Measurements from ENCODE around the gene HYAL3.
A peak's percentile ranks its signal among the peaks of the same experiment; 100 is the strongest.

Gene HYAL3

DNA sequence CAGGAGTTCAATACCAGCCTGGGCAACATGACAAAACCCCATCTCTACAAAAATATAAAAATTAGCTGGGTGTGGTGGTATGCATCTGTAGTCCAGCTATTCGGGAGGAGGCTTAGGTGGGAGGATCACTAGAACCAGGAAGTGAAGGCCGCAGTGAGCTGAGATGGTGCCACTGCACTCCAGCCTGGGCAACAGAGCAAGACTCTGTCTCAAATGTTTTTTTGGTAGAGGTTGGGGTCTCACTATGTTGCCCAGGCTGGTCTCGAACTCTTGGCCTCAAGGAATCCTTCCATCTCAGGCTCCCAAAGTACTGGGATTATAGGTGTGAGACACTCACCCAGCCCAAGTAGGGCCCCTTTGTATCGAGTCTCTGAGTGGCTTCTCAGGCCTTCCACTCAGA, 5.1 kb downstream of the HYAL3 start:
- no peak overlapping the region for H3K18ac ChIP-seq (ENCODE audit: low read length)
- H3K56ac ChIP-seq (ENCODE audit: low read length): no peak overlapping the region
- DNase-seq: no peak
- peaks cover 14% of the 10 kb centered on the region for H3K79me2 ChIP-seq (ENCODE audit: control insufficient read depth, insufficient read depth, low read length)
- no peak overlapping the region for H2AK5ac ChIP-seq (ENCODE audit: low read length)
- H3K23ac ChIP-seq (ENCODE audit: low read length): no peak overlapping the region
- no peak overlapping the region for H3K4me2 ChIP-seq (ENCODE audit: low read length)
- H2BK15ac ChIP-seq (replicated peaks; ENCODE audit: low read depth): no peak overlapping the region
- no peak overlapping the region for H3K4me3 ChIP-seq (ENCODE audit: low read length)
- no peak overlapping the region for H4K8ac ChIP-seq (ENCODE audit: low read depth, low read length)
- no peak overlapping the region for H3K9ac ChIP-seq (ENCODE audit: low read length)
- no peak overlapping the region for H3K4ac ChIP-seq (ENCODE audit: low read depth, low read length)
- peaks cover 5% of the 10 kb centered on the region for H3K4me1 ChIP-seq (ENCODE audit: control insufficient read depth, low read depth, low read length)
- no peaks in the 10 kb centered on the region for H3K27me3 ChIP-seq (ENCODE audit: insufficient read depth, low read length, poor library complexity)
- H4K5ac ChIP-seq (ENCODE audit: low read length): no peak overlapping the region
- WGBS (ENCODE audit: extremely low coverage, insufficient coverage, low lambda C conversion rate): no CpG with 5 or more reads among the region's 4 CpGs
- no peak overlapping the region for H2BK5ac ChIP-seq (ENCODE audit: low read length)
- H3K36me3 ChIP-seq (ENCODE audit: control insufficient read depth, insufficient read depth, low read length): peaks cover 9% of the 10 kb centered on the region
- no peak overlapping the region for H3K27ac ChIP-seq (ENCODE audit: low read depth, low read length)
- peaks cover 15% of the 10 kb centered on the region for H3K79me1 ChIP-seq (ENCODE audit: low read length)
- no peak overlapping the region for H2BK120ac ChIP-seq (ENCODE audit: low read depth, low read length)

DNA sequence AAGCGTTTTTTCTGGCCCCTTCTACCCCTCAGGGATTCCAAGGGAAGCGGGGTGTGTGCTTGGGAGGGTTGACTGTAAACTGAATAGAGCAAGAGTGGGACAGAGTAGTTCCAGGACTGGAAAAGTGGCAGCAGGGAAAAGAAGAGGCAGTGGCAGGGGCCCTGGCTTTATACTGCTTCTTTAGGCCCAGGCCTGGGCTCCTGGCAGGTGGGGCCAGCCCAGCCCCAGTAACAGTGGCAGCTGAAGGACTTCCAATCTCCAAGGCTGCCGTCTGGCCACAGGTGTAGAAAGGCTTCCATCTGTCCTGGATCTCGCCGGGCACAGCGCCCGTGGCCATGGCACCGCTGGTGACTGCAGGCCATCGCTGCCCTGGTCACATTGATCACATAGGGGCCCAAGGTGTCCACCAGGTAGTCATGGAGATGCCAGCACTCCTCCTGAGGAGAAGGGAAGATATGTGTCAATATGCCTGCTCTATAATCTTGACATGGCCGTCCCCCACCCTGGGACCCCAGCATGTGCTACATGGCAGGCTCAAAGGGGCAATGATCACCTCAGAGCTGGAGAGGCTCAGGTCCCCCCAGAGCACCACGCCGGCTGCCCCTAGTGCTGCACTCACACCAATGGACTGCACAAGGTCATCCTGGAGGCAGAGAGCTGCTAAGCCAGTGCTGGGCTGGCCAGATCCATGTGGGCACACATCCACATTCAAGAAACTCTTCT, 6.0 kb downstream of the HYAL3 start:
- Histone ChIP-seq H3K36me3 (ENCODE audit: control insufficient read depth, insufficient read depth, low read length) (peaks cover 15% of the 10 kb centered on the region), H3K27me3 (ENCODE audit: insufficient read depth, low read length, poor library complexity) (no peaks in the 10 kb centered on the region), H3K23ac (ENCODE audit: low read length) (no peak overlapping the region), H3K79me2 (ENCODE audit: control insufficient read depth, insufficient read depth, low read length) (peaks cover 14% of the 10 kb centered on the region), H3K56ac (ENCODE audit: low read length) (peak overlapping the region; percentile 90), H3K4me3 (ENCODE audit: low read length) (no peak overlapping the region), H2BK5ac (ENCODE audit: low read length) (no peak overlapping the region), H3K27ac (ENCODE audit: low read depth, low read length) (no peak overlapping the region), H3K79me1 (ENCODE audit: low read length) (peaks cover 15% of the 10 kb centered on the region), H3K18ac (ENCODE audit: low read length) (no peak overlapping the region), H3K9ac (ENCODE audit: low read length) (peak overlapping the region; percentile 68), H2BK120ac (ENCODE audit: low read depth, low read length) (no peak overlapping the region), H2AK5ac (ENCODE audit: low read length) (no peak overlapping the region), H4K8ac (ENCODE audit: low read depth, low read length) (no peak overlapping the region), H3K4ac (ENCODE audit: low read depth, low read length) (no peak overlapping the region), H3K4me1 (ENCODE audit: control insufficient read depth, low read depth, low read length) (peaks cover 3% of the 10 kb centered on the region), H3K4me2 (ENCODE audit: low read length) (no peak overlapping the region), H4K5ac (ENCODE audit: low read length) (no peak overlapping the region), H2BK15ac (replicated peaks; ENCODE audit: low read depth) (no peak overlapping the region)
- no peak for DNase-seq
- WGBS (ENCODE audit: extremely low coverage, insufficient coverage, low lambda C conversion rate): no CpG with 5 or more reads among the region's 12 CpGs

DNA sequence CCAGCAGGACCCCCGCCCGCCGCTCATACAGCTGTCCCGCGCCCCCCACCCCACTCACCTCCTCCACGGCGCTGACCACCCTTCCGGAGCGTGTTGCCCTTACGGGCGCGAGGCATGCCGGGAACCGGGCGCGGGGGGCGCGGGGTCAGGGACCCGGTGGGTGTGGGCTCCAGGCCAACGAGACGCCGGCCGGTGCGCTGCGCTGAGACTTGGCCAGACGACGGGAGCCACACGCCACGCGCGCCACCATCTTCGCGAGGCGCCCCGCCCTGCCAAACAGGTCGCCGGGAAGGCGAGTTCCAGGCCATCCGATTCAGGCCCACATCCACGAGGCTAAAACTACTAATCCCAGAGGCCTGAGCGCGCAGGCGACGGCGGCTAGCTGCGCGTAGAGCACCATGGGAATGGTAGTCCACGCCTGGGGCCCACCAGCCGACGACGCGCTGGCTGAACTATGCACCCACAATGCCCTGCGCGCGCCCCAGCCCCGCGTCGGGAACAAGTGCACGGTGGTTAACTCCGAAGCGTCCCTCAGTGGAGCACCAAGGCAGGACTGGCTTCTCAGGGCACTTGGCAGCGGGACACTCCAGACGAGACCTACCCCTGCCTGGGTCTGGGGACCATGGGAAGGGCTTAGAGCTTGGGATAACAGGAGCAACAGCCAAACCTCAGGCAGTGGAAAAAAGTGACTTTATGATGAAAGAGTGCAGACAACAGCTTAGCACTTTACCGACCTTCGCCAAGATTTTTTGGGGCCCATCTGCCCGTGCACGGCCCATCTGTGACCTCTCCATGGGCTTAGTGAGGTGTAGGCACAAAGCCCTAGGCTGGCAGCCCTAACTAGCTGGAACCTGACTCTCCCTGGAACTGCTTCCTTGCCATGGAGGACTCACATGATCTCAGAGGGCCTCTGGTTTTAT, 6.8 kb downstream of the HYAL3 start, which contains the start of gene IFRD2:
IFRD2 (minus strand) TSS at position 271 of the 920 bp plus-strand sequence; CDS start at position 116, 155 bp downstream.
- Histone ChIP-seq H3K36me3 (ENCODE audit: control insufficient read depth, insufficient read depth, low read length) (peaks cover 15% of the 10 kb centered on the region), H3K56ac (ENCODE audit: low read length) (peak within 1 kb of the TSS; percentile 95), H4K8ac (ENCODE audit: low read depth, low read length) (no peak within 1 kb of the TSS), H3K79me1 (ENCODE audit: low read length) (peaks cover 15% of the 10 kb centered on the region), H3K4ac (ENCODE audit: low read depth, low read length) (peak within 1 kb of the TSS; percentile 77), H3K4me2 (ENCODE audit: low read length) (peak within 1 kb of the TSS; percentile 79), H2BK120ac (ENCODE audit: low read depth, low read length) (no peak within 1 kb of the TSS), H3K27me3 (ENCODE audit: insufficient read depth, low read length, poor library complexity) (no peaks in the 10 kb centered on the region), H4K5ac (ENCODE audit: low read length) (peak within 1 kb of the TSS; percentile 95), H3K18ac (ENCODE audit: low read length) (peak within 1 kb of the TSS; percentile 7), H3K27ac (ENCODE audit: low read depth, low read length) (no peak within 1 kb of the TSS), H3K79me2 (ENCODE audit: control insufficient read depth, insufficient read depth, low read length) (peaks cover 14% of the 10 kb centered on the region), H2BK5ac (ENCODE audit: low read length) (peak within 1 kb of the TSS; percentile 35), H3K4me1 (ENCODE audit: control insufficient read depth, low read depth, low read length) (peaks cover 3% of the 10 kb centered on the region), H2BK15ac (replicated peaks; ENCODE audit: low read depth) (no peak within 1 kb of the TSS), H3K9ac (ENCODE audit: low read length) (peak within 1 kb of the TSS; percentile 98), H3K23ac (ENCODE audit: low read length) (no peak within 1 kb of the TSS), H3K4me3 (ENCODE audit: low read length) (peak within 1 kb of the TSS; percentile 96), H2AK5ac (ENCODE audit: low read length) (peak within 1 kb of the TSS; percentile 27)
- peak; percentile 99 for DNase-seq
- WGBS (ENCODE audit: extremely low coverage, insufficient coverage, low lambda C conversion rate): no CpG with 5 or more reads among the region's 67 CpGs

DNA sequence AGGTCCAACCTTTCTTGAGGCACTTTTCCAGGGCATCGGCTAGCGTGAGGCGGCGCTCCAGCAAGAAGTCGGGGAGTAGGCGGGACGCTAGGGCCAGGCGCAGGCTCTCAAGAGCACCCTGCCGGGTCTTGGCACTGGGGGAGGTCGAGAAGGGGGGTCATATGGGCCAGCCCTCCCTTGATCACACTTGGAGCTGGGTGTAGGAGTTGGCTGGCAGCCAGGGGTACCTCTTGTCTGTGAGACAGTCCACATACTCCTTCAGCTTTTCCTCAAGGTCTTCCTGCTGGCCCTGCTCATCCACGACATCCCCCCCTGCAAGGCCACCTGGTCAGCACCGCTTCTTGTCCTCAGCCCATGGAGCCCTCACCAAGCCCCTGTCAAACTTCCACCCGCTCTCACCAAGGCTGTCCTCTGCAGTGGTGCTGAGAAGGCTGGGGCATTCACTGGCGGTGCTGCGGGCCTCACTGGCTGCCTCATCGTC, 9.0 kb downstream of the HYAL3 start:
- Histone ChIP-seq H3K4me1 (ENCODE audit: control insufficient read depth, low read depth, low read length) (peaks cover 3% of the 10 kb centered on the region), H3K23ac (ENCODE audit: low read length) (no peak overlapping the region), H3K4me2 (ENCODE audit: low read length) (no peak overlapping the region), H3K4ac (ENCODE audit: low read depth, low read length) (no peak overlapping the region), H2BK120ac (ENCODE audit: low read depth, low read length) (no peak overlapping the region), H4K8ac (ENCODE audit: low read depth, low read length) (no peak overlapping the region), H2BK5ac (ENCODE audit: low read length) (no peak overlapping the region), H3K18ac (ENCODE audit: low read length) (no peak overlapping the region), H3K4me3 (ENCODE audit: low read length) (no peak overlapping the region), H3K79me1 (ENCODE audit: low read length) (peaks cover 15% of the 10 kb centered on the region), H3K79me2 (ENCODE audit: control insufficient read depth, insufficient read depth, low read length) (peaks cover 14% of the 10 kb centered on the region), H2BK15ac (replicated peaks; ENCODE audit: low read depth) (no peak overlapping the region), H3K56ac (ENCODE audit: low read length) (no peak overlapping the region), H3K27me3 (ENCODE audit: insufficient read depth, low read length, poor library complexity) (no peaks in the 10 kb centered on the region), H2AK5ac (ENCODE audit: low read length) (no peak overlapping the region), H3K9ac (ENCODE audit: low read length) (no peak overlapping the region), H3K27ac (ENCODE audit: low read depth, low read length) (no peak overlapping the region), H4K5ac (ENCODE audit: low read length) (no peak overlapping the region), H3K36me3 (ENCODE audit: control insufficient read depth, insufficient read depth, low read length) (peaks cover 15% of the 10 kb centered on the region)
- WGBS (ENCODE audit: extremely low coverage, insufficient coverage, low lambda C conversion rate): no CpG with 5 or more reads among the region's 16 CpGs
- DNase-seq: no peak

DNA sequence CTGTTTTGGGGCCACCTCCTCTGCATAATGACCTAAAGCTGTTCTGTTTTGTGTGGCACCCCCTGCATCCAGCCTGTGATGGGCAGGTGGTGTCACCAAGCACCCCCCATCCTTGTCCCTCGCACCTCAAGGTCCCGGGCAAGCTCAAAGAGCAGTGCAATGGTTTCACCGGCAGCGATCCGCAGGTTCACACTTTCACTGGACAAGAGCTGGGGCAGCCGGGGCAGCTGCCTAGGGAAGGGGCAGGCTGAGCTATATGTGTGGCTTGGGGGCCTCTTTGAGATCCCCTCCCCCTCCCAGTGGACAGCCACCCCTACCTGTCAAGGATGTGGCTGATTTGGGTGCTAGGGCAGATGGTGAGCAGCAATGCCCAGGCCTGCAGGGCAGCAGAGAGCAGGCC, 10.1 kb downstream of the HYAL3 start:
- no peak for DNase-seq
- H3K27me3 ChIP-seq (ENCODE audit: insufficient read depth, low read length, poor library complexity): no peaks in the 10 kb centered on the region
- no CpG with 5 or more reads among the region's 6 CpGs for WGBS (ENCODE audit: extremely low coverage, insufficient coverage, low lambda C conversion rate)

More for the DNA sequence above, 10.1 kb downstream of the HYAL3 start:
- H4K8ac ChIP-seq (ENCODE audit: low read depth, low read length): no peak overlapping the region
- peaks cover 3% of the 10 kb centered on the region for H3K4me1 ChIP-seq (ENCODE audit: control insufficient read depth, low read depth, low read length)
- H3K23ac ChIP-seq (ENCODE audit: low read length): no peak overlapping the region
- no peak overlapping the region for H3K56ac ChIP-seq (ENCODE audit: low read length)
- no peak overlapping the region for H3K18ac ChIP-seq (ENCODE audit: low read length)
- H3K36me3 ChIP-seq (ENCODE audit: control insufficient read depth, insufficient read depth, low read length): peaks cover 15% of the 10 kb centered on the region
- no peak overlapping the region for H3K4me3 ChIP-seq (ENCODE audit: low read length)
- peaks cover 15% of the 10 kb centered on the region for H3K79me1 ChIP-seq (ENCODE audit: low read length)
- H2BK5ac ChIP-seq (ENCODE audit: low read length): no peak overlapping the region
- H3K79me2 ChIP-seq (ENCODE audit: control insufficient read depth, insufficient read depth, low read length): peaks cover 14% of the 10 kb centered on the region
- H3K4ac ChIP-seq (ENCODE audit: low read depth, low read length): no peak overlapping the region
- no peak overlapping the region for H3K9ac ChIP-seq (ENCODE audit: low read length)
- H2BK15ac ChIP-seq (replicated peaks; ENCODE audit: low read depth): no peak overlapping the region
- H2AK5ac ChIP-seq (ENCODE audit: low read length): no peak overlapping the region
- no peak overlapping the region for H4K5ac ChIP-seq (ENCODE audit: low read length)
- H3K27ac ChIP-seq (ENCODE audit: low read depth, low read length): no peak overlapping the region
- H2BK120ac ChIP-seq (ENCODE audit: low read depth, low read length): no peak overlapping the region
- no peak overlapping the region for H3K4me2 ChIP-seq (ENCODE audit: low read length)

Data from mesendoderm (in vitro differentiated cells).